Activated CD4-positive, alpha-beta T cell treated with anti-CD3 and anti-CD28 coated beads, Interleukin-2, Interleukin-4, amounts not matched to agents 100 ng/mL and 50 ng/mL, durations not matched to agents 16 hours and 8 hours (primary cell): ENCODE data around the gene NCR1.
A peak's percentile ranks its signal among the peaks of the same experiment; 100 is the strongest.
"Not testable (repeated sequence)": the region's sequence is repeated elsewhere in the genome, so short reads cannot be mapped to it uniquely, and the experiment has no call there.

Experiments used
- DNase-seq: peaks from one replicate; pipeline ENCODE4 v3.0.0-alpha.2; 2020; ENCODE audit warnings: low spot score

The NCR1 gene

DNA sequence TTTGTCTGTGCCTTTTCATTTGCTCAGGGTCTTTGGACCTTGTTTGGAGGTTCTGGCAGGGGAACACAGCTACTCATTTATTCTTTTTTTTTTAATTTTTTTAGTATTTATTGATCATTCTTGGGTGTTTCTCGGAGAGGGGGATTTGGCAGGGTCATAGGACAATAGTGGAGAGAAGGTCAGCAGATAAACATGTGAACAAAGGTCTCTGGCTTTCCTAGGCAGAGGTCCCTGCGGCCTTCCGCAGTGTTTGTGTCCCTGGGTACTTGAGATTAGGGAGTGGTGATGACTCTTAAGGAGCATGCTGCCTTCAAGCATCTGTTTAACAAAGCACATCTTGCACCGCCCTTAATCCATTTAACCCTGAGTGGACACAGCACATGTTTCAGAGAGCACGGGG lies 2.0 kb downstream of the NCR1 start:
- DNase-seq: not testable (repeated sequence)

DNA sequence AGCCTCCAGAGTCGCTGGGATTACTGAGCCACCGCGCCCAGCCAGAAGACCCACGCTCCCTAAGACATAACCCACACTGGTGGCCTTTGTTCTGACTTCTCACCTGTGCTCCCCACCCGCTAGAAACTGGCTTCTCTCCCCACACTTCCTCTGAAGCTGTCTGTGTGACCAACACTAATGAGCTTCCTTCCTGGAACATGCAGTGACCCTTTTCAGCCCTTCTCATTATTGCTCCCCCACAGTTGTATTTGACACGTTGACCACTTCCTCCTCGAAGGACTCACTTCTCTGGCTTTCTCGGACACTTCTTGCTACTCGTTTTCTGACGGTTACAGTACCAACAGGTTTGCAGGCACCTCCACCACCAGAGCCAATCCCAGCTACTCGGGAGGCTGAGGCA lies 10.9 kb downstream of the NCR1 start:
- DNase-seq: no peak

DNA sequence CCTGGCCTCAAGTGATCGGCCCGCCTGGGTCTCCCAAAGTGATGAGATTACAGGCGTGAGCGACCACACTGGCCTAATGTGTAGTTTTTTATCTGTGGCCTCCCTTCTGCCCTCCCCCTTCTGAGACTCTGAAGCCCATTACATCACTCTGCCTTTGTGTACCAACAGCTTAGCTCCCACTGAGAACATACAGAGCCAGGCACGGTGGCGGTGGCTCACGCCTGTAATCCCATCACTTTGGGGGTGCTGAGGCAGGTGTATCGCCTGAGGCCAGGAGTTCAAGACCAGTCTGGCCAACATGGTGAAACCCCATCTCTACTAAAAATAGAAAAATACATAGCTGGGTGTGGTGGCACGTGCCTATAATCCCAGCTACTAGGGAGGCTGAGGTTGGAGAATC lies 12.6 kb downstream of the NCR1 start:
- DNase-seq: no peak

GRCh38 chr19:54919646-54920563 lies 14.0 kb downstream of the NCR1 start:
- DNase-seq: not testable (repeated sequence)

- DNase-seq: peak; percentile 3
Measured at GRCh38 chr19:54921082-54921481, 15.1 kb downstream of the NCR1 start.

- no peak for DNase-seq
Measured at GRCh38 chr19:54923276-54923675, 17.3 kb downstream of the NCR1 start.

DNA sequence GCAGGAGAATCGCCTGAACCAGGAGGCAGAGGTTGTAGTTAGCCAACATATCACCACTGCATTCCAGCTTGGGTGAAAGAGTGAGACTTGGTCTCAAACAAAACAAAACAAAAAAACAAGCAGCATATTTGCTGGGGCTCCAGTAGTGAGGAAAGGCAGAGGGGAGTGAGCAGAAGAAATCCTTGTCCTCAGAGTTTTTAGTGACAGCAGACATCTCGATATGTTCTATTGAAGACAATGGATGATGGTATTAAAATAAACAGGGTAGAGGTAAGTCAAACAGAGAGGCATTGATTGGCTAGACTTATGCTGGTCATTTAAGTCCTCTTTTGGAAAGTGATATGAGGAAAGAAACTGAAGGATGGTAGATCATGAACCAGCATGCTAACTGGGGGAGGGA lies 22.4 kb downstream of the NCR1 start:
- no peak for DNase-seq

- DNase-seq: peak; percentile 57
Measured at GRCh38 chr19:54937926-54938325, 32.0 kb downstream of the NCR1 start.

GRCh38 chr19:54938906-54939305 lies 33.0 kb downstream of the NCR1 start:
- DNase-seq: no peak

DNA sequence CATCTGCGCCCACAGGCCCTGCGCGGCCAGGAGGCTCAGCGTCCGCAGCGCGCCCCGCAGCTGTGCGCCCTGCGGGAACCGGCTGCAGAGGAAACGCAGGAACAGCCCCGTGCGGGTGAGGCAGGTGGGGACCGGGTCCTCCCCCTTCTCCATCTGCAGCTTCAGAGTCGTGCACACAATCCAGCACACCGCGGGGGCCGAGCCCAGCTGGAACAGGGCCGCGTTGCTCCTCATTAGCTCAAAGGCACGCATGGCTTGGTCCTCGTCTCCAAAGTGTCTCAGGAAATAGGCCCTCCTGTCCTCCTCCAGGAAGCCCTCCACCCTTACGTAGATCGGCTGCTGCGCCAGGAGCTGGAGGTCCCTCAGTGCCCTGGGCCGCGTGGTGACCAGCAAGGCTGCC lies 33.6 kb downstream of the NCR1 start:
- not testable (repeated sequence) for DNase-seq

DNA sequence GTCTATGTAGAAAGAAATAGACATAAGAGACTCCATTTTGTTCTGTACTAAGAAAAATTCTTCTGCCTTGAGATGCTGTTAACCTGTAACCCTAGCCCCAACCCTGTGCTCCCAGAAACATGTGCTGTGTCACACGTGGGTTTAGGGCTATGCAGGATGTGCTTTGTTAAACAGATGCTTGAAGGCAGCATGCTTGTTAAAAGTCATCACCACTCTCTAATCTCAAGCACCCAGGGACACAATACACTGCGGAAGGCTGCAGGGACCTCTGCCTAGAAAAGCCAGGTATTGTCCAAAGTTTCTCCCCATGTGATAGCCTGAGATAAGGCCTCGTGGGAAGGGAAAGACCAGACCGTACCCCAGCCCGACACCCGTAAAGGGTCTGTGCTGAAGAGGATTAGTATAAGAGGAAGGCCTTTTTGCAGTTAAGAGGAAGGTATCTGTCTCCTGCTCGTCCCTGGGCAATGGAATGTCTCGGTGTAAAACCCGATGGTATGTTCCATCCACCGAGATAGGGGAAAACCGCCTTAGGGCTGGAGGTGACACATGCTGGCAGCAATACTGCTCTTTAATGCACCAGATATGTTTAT lies 37.9 kb downstream of the NCR1 start:
- not testable (repeated sequence) for DNase-seq

DNA sequence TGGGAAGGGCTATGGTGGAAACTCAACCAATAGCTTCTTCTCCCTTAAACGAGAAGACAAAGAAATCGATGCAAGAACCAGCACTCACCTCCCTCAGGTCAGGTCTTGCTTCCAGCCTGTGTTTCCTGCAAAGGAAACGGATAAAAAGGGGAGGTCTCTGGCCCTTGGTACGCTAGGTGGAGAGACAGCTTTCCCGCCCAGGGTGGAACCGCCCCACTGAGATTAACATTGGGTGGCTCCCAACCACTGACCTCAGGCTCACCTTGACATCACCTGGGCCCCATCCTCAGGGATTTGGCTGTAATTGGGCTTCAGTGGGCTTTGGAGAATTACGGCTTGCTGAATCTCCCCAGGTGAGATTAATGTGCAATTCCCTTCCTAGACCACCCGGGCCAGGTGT lies 41.4 kb downstream of the NCR1 start, which contains the start of gene NLRP7:
Gene NLRP7, minus strand, starts transcription at position 150 of the 400 bp plus-strand sequence.
- DNase-seq: no peak

DNA sequence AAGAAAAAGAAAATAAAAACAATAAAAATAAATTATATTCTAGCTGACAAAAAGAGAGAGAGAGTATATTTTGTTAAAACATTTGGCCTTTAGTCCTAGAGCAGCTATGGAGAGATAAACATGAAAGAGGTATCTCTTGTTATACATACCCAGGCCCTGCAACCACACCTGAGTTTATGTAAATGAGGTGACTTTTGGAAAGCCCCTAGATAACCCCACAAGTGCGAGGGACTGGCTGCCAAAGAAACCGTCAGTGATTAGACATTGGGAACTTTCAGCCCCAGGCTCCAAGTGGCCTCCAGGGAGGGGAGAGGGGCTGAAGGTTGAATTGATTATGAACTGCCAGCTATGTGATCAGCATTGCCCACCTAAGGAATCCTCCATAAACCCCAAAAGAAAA lies 43.5 kb downstream of the NCR1 start:
- DNase-seq: no peak

GRCh38 chr19:54950580-54950979 lies 44.6 kb downstream of the NCR1 start:
- DNase-seq: not testable (repeated sequence)

DNA sequence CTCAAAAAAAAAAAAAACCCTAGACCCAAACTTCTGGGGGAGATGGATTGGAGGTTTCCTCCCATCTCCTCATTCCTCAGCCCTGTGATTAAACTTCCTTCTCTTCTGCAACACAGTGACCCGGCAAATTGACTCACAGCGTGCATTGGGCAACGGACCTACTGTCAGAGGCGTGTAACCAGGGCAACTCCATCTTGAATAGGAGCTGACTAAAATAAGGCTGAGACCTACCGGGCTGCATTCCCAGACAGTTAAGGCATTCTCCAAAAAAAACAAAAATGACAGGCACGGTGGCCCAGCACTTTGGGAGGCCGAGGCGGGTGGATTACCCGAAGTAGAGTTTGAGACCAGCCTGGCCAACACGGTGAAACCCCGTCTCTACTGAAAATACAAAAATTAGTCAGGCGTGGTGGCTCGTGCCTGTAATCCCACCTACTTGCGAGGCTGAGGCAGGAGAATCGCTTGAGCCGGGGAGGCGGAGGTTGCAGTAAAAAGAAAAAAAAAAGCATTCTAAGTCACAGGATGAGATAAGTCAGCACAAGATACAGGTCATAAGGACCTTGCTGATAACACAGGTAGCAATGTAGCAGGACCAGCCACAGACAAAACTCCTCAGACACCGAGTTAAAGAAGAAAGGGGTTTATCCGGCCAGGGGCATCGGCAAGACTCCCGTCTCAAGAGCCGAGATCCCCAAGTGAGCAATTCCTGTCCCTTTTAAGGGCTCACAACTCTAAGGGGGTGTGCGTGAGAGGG lies 46.8 kb downstream of the NCR1 start:
- DNase-seq: no peak

- not testable (repeated sequence) for DNase-seq
Measured at GRCh38 chr19:54953345-54953713, 47.4 kb downstream of the NCR1 start.

DNA sequence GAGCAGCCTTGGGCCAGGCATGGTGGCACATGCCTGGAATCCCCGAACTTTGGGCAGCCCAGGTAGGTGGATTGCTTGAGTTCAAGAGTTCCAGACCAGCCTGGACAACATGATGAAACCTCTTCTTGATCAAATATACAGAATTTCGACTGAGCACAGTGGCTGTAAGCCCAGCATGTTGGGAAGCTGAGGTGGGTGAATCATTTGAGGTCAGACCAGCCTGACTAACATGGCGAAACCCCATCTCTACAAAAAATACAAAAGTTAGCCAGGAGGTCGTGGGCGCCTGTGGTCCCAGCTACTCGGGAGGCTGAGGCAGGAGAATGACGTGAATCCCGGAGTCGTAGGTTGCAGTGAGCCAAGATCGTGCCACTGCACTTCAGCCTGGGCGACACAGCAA lies 49.4 kb downstream of the NCR1 start:
- DNase-seq: no peak

DNA sequence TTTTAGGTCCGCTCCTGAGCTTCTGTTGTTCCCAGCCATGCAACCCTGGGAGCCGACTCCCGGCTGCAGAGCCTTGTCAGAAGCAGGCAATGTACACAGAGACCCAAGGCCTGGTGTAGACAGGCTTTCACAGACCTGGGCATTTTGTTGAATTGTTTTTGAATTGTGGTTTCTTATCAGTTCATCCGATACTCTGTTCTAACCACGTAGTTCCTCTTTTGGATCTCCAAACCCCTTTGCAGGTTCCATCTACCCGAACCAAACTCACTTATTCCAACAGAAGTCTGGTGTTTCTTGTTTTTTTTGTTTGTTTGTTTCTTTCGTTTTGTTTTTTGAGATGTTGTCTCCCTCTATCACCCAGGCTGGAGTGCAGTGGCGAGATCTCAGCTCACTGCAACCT lies 53.9 kb downstream of the NCR1 start:
- DNase-seq: peak; percentile 22
